HG03565 (cell line): ENCODE measurements around the gene VOPP1.

Experiments used
- ATAC-seq: cut with Tn5 transposase; IDR thresholded peaks from one replicate; pipeline ENCODE4 v1.9.1; 2021; ENCODE audit warnings: mild to moderate bottlenecking, moderate library complexity; ENCODE audit not compliant: unreplicated experiment

The VOPP1 gene

DNA sequence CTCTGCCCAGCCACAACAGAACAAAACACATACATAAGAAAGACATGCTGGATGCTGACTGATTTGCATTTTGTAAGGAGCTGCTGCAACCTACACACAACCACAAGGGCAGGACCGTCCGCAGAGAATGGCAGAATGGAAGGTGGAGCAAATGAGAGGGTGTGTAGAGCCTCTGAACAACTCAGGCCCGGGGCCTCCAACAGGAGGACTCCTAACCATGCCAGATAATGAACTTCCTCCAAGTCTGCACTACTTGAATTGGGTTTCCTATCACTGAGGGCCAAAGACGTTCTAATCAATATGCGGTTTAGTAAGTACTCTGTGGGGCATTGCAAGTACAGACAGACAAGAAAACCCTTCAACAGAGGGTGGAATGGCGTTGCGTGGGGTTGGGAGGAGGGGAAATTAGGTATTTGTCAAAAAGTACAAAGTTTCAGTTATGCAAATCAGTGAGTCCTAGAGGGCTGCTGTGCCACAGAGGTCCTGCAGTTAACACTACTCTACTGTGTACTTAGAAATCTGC is 14.6 kb downstream of the VOPP1 start:
- ATAC-seq: peak; percentile 66

DNA sequence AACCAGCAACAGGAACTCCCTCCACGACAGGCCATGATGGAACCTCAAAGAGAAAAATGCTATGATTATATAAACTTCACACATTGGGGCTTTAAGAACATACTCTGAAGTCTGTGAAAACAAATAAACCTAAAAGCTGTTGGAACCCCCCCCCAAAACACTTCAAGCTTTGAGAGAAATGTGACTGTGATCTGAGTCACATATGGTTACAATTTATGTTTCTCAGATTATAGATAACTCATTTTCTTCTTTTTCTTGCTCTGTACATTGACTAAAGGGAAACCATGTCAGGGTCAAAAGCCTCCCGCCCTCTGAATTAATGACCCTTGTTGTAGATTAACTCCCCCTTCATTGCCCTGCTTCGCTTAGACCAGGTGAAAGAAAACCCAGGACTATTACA is 15.8 kb downstream of the VOPP1 start:
- ATAC-seq: no peak

DNA sequence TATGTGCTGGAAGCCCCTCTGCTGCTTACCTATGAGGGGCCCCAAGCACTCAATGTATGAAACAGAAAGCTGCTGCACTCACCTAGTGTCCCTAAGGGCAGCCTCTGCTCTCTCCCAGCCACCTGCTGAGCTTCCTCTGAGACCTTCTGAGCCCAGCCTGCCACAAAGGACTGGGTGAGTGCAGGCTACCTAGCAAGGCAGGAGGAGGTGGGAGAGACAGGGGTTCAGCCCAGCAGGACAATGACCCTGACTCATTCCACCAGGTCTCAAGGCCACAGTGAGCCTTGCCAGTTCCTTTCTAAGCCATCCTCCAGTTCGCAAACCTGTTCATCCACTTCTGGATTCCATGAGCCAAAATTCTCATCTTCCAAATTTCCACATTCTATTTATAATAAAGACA is 16.3 kb downstream of the VOPP1 start:
- ATAC-seq: no peak

DNA sequence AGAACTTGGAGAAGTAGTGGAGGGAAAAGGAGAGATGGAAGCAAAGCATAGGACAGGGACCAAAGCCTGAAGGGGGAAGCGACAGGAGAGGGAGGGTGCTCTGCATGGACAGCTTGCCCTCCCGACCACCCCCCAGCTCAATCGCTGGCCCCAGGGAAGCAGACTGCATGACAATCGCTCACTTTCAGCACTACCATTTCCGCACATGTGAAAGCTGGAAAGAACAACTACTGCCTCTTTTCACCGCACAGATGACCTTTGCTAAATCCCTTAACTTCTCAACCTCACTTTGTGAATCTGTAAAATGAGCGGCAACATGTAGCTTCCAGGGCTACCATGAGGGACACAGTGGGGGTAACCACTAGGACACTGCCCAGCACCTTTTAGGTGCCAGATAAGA is 17.1 kb downstream of the VOPP1 start:
- ATAC-seq: no peak

DNA sequence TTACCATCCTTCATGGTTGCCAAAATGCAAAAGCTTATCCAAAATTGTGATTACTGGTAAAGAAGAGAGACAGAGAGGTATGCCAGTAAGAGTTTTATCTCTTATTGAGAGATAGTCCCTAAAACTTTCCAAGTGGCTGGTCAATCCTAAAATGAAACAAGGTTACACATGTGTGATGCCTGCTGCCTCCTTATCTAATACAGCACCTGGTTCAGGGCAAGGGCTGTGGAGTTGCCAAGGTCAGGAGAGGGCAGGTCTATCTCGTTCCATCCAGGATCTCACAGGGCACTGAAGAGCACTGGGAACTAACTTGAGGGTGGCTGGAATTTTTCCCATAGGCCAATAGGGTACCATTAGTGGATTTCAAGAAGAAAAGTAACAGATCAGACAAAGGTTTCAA is 18.3 kb downstream of the VOPP1 start:
- no peak for ATAC-seq

DNA sequence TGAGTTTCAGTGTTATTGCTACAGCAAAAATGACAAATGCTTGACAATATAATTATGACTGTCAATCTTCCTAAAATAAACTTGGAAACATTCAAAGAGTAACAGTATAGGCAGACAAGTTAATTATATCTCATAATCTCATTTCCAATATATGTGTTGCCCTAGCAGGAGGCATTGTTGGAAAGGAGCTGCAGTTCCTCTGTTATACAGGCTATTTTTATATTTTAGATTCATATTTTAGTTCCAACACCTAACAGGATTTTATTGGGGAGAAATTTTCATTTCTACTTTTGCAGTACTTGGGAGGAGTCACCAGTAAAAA is 19.3 kb downstream of the VOPP1 start:
- ATAC-seq: no peak

- ATAC-seq: no peak
Measured at GRCh38 chr7:55552320-55553023, 19.8 kb downstream of the VOPP1 start.

DNA sequence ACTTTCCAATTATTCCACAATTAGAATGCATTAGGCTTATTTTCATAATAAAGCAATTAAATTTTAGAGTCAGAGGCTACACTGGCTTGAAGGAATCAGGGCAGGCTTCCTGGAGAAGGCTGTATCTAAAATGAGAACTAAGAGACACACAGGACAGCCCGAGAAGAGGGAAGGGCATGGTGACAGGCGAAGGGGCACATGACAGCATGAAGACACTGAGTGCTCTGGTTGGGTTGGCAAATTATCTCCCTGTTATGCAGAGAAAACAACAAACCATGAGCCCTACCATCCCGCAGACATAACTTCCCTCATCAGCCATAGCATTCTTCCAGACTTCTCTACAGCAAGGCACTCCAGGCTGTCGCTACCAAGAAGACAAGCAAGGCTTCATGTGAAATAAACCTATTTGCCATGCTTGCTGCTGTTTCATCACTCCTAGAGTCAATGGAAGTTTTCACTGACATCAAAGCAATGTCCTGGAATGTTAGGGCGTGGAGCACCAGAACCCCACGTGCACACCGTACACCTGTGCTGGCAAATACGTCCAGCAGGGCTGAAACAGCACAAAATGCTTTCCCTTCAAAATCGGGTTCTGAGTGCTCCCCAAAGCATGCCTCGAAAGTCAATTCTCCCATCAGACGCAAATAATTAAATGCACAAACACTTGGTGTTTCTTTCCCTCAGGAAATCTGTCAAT is 21.3 kb downstream of the VOPP1 start:
- no peak for ATAC-seq

DNA sequence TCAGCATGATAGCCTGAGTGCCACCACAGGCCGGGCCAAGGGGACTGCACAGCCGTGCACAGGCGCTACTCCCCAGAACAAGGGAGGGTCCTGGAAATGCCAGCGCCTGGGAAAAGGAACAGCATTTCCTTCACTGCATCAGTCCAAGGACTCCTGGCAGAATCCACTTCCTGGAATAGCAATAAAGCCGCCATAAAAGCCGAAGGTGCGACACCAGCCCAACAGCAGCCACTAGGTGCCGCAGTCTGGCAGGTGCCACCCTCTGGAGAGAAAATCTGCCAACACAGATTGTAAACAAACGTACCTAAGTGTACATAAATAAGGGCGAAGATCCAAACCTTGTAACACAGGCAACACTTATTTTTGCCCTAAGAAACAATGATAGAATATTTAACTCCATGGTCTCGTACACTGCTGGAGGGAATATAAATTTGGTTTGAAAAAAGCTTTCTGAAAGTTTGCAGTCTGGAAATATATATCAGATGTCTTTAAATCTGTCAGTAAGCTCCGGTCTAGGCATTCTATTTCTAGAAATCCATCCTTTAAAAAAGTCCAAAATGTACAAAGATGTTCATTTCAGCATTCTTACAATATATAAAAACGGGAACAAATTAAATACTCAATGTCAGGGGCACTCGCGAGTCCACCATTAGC is 22.2 kb downstream of the VOPP1 start:
- no peak for ATAC-seq

GRCh38 chr7:55549457-55549856 is 22.8 kb downstream of the VOPP1 start:
- no peak for ATAC-seq

- ATAC-seq: peak; percentile 50
Measured at GRCh38 chr7:55548295-55548731, 24.0 kb downstream of the VOPP1 start.

DNA sequence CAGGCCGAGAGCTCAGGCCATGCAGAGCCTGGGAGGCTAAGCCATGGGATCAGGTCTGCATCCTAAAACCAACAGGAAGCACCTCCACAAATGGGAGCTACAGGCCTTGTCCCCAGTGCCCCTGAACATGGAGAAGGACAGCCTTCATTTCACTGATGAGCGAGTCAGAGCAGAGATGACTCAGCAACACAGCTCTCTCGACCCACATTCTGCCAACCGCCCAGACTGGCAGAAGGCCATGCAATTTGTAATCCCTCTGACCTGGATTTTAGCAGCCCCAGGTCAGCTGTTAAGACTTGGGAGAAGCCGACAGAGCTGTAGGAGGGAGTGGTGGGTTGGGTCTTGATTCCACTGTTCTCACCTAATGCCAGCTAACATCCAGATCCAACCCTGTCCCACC is 25.5 kb downstream of the VOPP1 start:
- ATAC-seq: peak; percentile 26

GRCh38 chr7:55545496-55545895 is 26.8 kb downstream of the VOPP1 start:
- ATAC-seq: no peak

DNA sequence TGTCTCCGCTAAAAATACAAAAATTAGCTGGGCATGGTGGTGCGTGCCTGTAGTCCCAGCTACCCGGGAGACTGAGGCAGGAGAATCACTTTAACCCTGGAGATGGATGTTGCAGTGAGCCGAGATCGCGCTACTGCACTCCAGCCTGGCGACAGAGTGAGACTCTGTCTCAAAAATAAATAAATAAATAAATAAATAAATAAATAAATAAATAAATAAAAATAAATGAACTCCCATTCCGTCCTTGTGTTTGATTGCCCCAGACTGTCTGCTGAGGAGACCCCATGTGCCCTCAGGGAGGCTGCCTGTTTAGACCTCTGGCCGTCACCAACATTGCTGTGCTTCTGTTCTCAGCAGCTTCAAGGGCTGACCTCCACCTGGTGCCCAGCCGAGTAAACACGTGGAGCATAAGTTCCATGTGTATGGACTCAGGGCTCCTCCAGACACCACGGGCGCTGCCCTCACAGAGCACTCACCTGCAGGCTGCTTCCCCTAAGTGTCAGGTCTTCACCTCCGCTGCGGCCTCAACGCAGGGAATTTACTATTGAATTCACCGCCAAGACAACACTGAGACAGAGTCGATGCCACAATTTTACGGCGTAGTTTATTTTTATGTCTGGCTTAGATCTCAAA is 32.0 kb downstream of the VOPP1 start:
- no peak for ATAC-seq

- ATAC-seq: no peak
Measured at GRCh38 chr7:55539380-55539779, 32.9 kb downstream of the VOPP1 start.

DNA sequence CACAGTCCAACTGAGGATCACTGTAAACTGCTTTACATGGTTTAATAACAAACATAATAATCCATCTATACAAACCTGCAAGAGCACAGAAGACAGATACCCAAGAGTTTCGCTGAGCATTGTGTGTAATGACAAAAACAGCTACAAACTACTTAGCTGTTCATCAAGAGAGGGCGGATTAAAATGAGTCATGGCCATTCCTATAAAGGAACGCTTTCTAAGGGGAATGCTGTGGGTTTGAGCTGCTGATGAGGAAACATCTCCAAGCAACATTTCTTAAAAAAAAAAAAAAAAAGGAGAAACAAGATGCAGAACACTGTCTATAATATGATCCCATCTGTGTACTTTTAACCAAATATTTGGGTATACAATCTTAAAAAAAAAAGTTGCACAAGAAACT is 33.8 kb downstream of the VOPP1 start:
- no peak for ATAC-seq

DNA sequence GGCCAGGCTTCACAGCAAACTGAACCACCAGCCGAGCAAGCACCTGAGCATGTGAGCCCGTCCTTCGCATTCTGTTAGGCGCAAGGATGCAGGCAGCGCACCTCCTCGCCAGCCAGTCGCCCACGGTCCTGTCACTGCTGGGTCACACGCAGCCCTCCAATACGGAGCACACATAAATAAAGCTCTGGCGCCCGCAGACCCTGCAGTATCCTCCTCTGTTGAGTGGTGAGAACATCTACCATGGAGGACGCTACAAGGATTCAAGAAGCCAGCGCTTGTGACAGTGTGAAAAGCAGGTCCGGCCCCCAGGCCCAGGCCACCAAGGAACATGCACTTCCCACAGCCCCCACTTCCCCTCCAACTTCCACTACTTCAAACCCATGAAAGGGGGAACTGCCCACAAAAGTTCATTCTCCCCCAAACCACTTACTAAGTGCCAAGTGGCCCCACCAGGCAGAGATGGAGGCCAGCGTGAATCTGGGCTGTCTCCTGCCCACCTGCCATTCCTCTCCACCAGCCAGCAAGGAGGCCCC is 34.8 kb downstream of the VOPP1 start:
- ATAC-seq: no peak

DNA sequence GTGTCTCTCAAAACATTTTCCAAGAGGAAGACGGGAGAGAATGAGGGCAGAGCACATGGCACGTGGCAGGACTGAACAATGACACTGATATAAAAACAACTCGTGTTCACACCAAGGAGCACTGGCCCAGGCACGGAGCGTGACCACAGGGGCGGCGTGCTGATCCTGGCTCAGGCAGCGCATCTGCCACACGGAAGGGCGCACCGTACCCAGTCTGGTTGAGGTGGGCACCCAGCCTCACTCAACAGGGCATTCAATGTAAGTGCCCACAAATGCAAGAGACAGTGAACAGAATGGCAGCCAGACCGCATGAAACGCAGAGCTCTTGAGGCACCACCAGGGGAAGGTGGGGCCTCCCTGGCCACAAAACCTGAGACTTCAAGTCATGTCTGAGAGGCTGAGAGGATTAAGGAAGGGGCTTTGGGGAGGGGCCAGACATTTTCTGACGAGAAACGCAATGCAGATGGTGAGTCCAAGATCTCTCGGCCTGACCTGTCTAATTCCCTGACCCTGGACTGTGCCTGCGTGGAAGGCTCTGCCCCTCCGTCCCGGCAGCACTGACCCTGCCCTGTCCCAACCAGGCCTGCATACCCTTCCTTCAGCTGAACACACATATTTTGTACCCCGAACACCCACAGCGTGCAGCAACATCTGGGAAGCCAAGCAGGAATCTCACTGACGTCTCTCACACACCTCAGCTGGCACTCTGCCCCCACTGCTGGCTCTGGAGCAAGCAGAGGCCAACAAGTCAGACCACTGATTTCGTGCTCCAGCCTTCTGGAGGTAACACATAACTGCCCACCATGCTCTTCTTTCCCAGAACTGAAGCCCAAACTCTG is 35.5 kb downstream of the VOPP1 start:
- no peak for ATAC-seq

DNA sequence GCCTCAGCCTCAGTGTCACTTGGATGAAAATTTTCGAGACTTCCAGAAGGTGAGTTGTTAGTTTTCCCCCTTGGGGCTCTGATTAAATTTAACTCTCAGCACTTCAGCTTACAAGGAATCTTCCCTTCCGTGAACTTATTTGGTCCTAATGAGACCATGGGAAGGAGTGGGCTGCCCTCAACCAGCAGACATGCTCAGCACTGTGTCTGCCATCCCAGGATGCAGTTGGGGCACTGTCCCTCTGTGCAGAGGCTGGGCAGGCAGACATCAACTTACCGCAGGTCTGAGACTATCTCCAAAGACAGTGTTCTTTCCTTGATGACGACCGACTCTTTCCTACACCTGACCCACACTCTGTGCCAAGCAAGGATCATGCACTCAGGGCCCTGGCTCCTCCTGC is 36.7 kb downstream of the VOPP1 start:
- no peak for ATAC-seq

DNA sequence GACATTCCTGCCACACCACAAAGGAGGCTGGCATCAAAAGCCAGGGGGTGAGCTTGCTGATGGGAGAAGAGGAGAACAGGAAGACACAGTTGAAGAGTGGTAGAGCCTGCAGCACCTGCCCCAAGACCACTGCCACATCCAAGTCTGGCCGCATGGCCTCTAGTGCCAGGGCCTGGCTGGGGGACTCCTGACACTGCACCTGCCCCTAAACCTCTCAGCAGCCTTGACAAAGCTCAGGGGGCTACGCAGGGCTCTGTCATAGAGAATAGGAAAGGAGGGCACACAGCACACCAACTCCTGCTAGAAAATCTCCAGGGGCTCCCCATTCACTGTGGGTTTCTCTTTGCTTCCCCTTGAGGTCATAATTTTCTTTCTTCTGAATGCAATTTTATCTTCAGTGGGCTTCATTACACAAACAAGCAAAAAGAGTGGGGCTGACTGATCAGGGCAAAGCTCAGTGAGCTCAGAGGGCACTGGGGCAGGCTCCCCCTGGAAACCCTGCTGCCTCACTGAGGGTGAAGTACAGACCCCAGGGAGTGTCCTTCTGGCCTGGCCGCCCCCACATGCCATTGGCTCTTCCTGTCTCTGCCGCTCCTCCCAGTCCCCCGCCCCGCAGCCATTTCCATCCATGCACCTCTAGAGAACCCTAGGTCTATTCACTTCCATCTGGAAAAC is 37.2 kb downstream of the VOPP1 start:
- no peak for ATAC-seq
